Jurkat, Clone E6-1 (cell line): ENCODE measurements around the gene FKBP11. TPM values are rescaled to one million over a fixed set of nuclear protein-coding genes. Genes with fewer than 3 reads are reported as not detected.

Experiments used
- DNase-seq: peaks from one replicate; pipeline ENCODE4 v3.0.0-alpha.2; 2011; ENCODE audit warnings: low read depth, low spot score
- H3K4me3 ChIP-seq: 2 replicates; pipeline ENCODE4 v1.5.1; 2011; ENCODE audit warnings: mild to moderate bottlenecking, low read length, control low read depth, moderate library complexity
- polyA plus RNA-seq: library from polyadenylated mRNA; unstranded; fragments of >200 nt; gene quantifications from one replicate; pipeline ENCODE4 v1.2.1, GENCODE V29; 2012; ENCODE audit warnings: missing spikeins; ENCODE audit not compliant: insufficient read length, insufficient read depth

FKBP11 gene
- 40.3 TPM for polyA plus RNA-seq

GRCh38 chr12:48925304-48926011 lies at the start of gene FKBP11:
Gene FKBP11 (minus strand): TSS chr12:48925492. CDS start chr12:48925428, 64 bp downstream.
- peak within 1 kb of the TSS; percentile 90 for H3K4me3 ChIP-seq
- DNase-seq, result peak; percentile 35

- no peak for DNase-seq
- H3K4me3 ChIP-seq, result no peak overlapping the region
Observed at GRCh38 chr12:48973941-48974673, 48.8 kb upstream of the FKBP11 start.

GRCh38 chr12:48973531-48973930 lies 48.2 kb upstream of the FKBP11 start:
- no peak overlapping the region for H3K4me3 ChIP-seq
- DNase-seq, result no peak

- H3K4me3 ChIP-seq, result no peak overlapping the region
- no peak for DNase-seq
Observed at GRCh38 chr12:48972952-48973483, 47.7 kb upstream of the FKBP11 start.

- no peak for DNase-seq
- no peak overlapping the region for H3K4me3 ChIP-seq
Observed at GRCh38 chr12:48972213-48972951, 47.1 kb upstream of the FKBP11 start.

GRCh38 chr12:48970702-48971334 lies 45.5 kb upstream of the FKBP11 start:
- peak overlapping the region; percentile 39 for H3K4me3 ChIP-seq
- no peak for DNase-seq

GRCh38 chr12:48969833-48970701 lies 44.8 kb upstream of the FKBP11 start:
- no peak for DNase-seq

GRCh38 chr12:48969160-48969771 lies 44.0 kb upstream of the FKBP11 start:
- no peak for DNase-seq
- H3K4me3 ChIP-seq, result no peak overlapping the region

More at GRCh38 chr12:48969833-48970701, 44.8 kb upstream of the FKBP11 start:
- no peak overlapping the region for H3K4me3 ChIP-seq

GRCh38 chr12:48968467-48968866 lies 43.2 kb upstream of the FKBP11 start:
- no peak for DNase-seq
- H3K4me3 ChIP-seq, result no peak overlapping the region

- H3K4me3 ChIP-seq, result no peak overlapping the region
- no peak for DNase-seq
Observed at GRCh38 chr12:48967991-48968390, 42.7 kb upstream of the FKBP11 start.

GRCh38 chr12:48966177-48966895 lies 41.0 kb upstream of the FKBP11 start:
- H3K4me3 ChIP-seq, result no peak overlapping the region
- DNase-seq, result no peak

- H3K4me3 ChIP-seq, result no peak overlapping the region
- no peak for DNase-seq
Observed at GRCh38 chr12:48965298-48965838, 40.1 kb upstream of the FKBP11 start.

GRCh38 chr12:48961801-48962200 lies 36.5 kb upstream of the FKBP11 start:
- no peak overlapping the region for H3K4me3 ChIP-seq
- no peak for DNase-seq

- DNase-seq, result no peak
Observed at GRCh38 chr12:48961331-48961730, 36.0 kb upstream of the FKBP11 start.

GRCh38 chr12:48960834-48961233 lies 35.5 kb upstream of the FKBP11 start:
- H3K4me3 ChIP-seq, result no peak overlapping the region
- DNase-seq, result no peak

More at GRCh38 chr12:48961331-48961730, 36.0 kb upstream of the FKBP11 start:
- H3K4me3 ChIP-seq, result no peak overlapping the region

- H3K4me3 ChIP-seq, result peak overlapping the region; percentile 87
- DNase-seq, result no peak
Observed at GRCh38 chr12:48958049-48958388, 32.7 kb upstream of the FKBP11 start.
